ENCODE measurements around the gene MPP3.

The MPP3 gene

GRCh38 chr17:43767713-43768059 is 65.3 kb downstream of the MPP3 start:
- H3K27ac ChIP-seq, result no peak overlapping the region
- no peak for TF ChIP-seq CTCF (IDR thresholded peaks at IDR 0.05; ENCODE audit: low read depth, low read length, missing control alignments)
- no peak overlapping the region for H3K4me3 ChIP-seq (ENCODE audit: low read depth, low read length)
- in situ Hi-C loops (cut with HindIII; ENCODE audit: low pct_ligation_motif_present, low sequenced_read_pairs), result no loop called here
- DNase-seq, result no peak
- peaks cover 40% of the 10 kb centered on the region for H3K36me3 ChIP-seq (replicated peaks)
- no peaks in the 10 kb centered on the region for H3K27me3 ChIP-seq (replicated peaks)

- Histone ChIP-seq H3K4me3 (ENCODE audit: low read depth, low read length) (no peak overlapping the region), H3K27ac (no peak overlapping the region), H3K36me3 (replicated peaks) (peaks cover 35% of the 10 kb centered on the region), H3K27me3 (replicated peaks) (no peaks in the 10 kb centered on the region)
- no peak for TF ChIP-seq CTCF (IDR thresholded peaks at IDR 0.05; ENCODE audit: low read depth, low read length, missing control alignments)
- in situ Hi-C loops (cut with HindIII; ENCODE audit: low pct_ligation_motif_present, low sequenced_read_pairs), result no loop called here
- no peak for DNase-seq
These were observed 65.8 kb downstream of the MPP3 start for GRCh38 chr17:43767053-43767712.

GRCh38 chr17:43766413-43767052 is 66.4 kb downstream of the MPP3 start:
- in situ Hi-C loops (cut with HindIII; ENCODE audit: low pct_ligation_motif_present, low sequenced_read_pairs), result no loop called here
- TF ChIP-seq CTCF (IDR thresholded peaks at IDR 0.05; ENCODE audit: low read depth, low read length, missing control alignments), result peak; percentile 91
- peak; percentile 27 for DNase-seq
- Histone ChIP-seq H3K36me3 (replicated peaks) (peaks cover 30% of the 10 kb centered on the region), H3K4me3 (ENCODE audit: low read depth, low read length) (no peak overlapping the region), H3K27ac (no peak overlapping the region), H3K27me3 (replicated peaks) (no peaks in the 10 kb centered on the region)

GRCh38 chr17:43760254-43760852 is 72.6 kb downstream of the MPP3 start:
- DNase-seq, result peak; percentile 90
- peak; percentile 100 for TF ChIP-seq CTCF (IDR thresholded peaks at IDR 0.05; ENCODE audit: low read depth, low read length, missing control alignments)
- H3K36me3 ChIP-seq (replicated peaks), result no peaks in the 10 kb centered on the region
- no peak overlapping the region for H3K4me3 ChIP-seq (ENCODE audit: low read depth, low read length)
- in situ Hi-C loops (cut with HindIII; ENCODE audit: low pct_ligation_motif_present, low sequenced_read_pairs), result no loop called here
- no peak overlapping the region for H3K27ac ChIP-seq
- H3K27me3 ChIP-seq (replicated peaks), result peaks cover 27% of the 10 kb centered on the region

GRCh38 chr17:43759836-43760235 is 73.1 kb downstream of the MPP3 start:
- no peaks in the 10 kb centered on the region for H3K36me3 ChIP-seq (replicated peaks)
- in situ Hi-C loops (cut with HindIII; ENCODE audit: low pct_ligation_motif_present, low sequenced_read_pairs), result loop anchor here (10.0 kb wide), 1 partner anchor 65 kb away; no protein-coding TSS in a partner anchor
- no peak overlapping the region for H3K27ac ChIP-seq
- TF ChIP-seq CTCF (IDR thresholded peaks at IDR 0.05; ENCODE audit: low read depth, low read length, missing control alignments), result no peak
- no peak overlapping the region for H3K4me3 ChIP-seq (ENCODE audit: low read depth, low read length)
- peaks cover 28% of the 10 kb centered on the region for H3K27me3 ChIP-seq (replicated peaks)
- DNase-seq, result no peak
